ENCODE measurements around the gene YBX1.

The YBX1 gene

GRCh38 chr1:42730988-42731387 is 48.8 kb downstream of the YBX1 start:
- Histone ChIP-seq H3K4me3 (ENCODE audit: low read length) (no peak overlapping the region), H3K9ac (ENCODE audit: low read length) (no peak overlapping the region), H3K9me3 (ENCODE audit: control insufficient read depth, low read length) (no peaks in the 10 kb centered on the region), H3K27me3 (ENCODE audit: control insufficient read depth, insufficient read depth, low read length) (no peaks in the 10 kb centered on the region), H3K4me1 (ENCODE audit: control insufficient read depth, insufficient read depth, low read length) (peaks cover 7% of the 10 kb centered on the region), H3K36me3 (ENCODE audit: control insufficient read depth, insufficient read depth, low read length) (no peaks in the 10 kb centered on the region)

GRCh38 chr1:42731585-42731984 is 49.4 kb downstream of the YBX1 start:
- no peaks in the 10 kb centered on the region for H3K27me3 ChIP-seq (ENCODE audit: control insufficient read depth, insufficient read depth, low read length)
- no peaks in the 10 kb centered on the region for H3K9me3 ChIP-seq (ENCODE audit: control insufficient read depth, low read length)
- peaks cover 13% of the 10 kb centered on the region for H3K4me1 ChIP-seq (ENCODE audit: control insufficient read depth, insufficient read depth, low read length)
- H3K36me3 ChIP-seq (ENCODE audit: control insufficient read depth, insufficient read depth, low read length), result no peaks in the 10 kb centered on the region
- no peak overlapping the region for H3K4me3 ChIP-seq (ENCODE audit: low read length)
- H3K9ac ChIP-seq (ENCODE audit: low read length), result no peak overlapping the region

- H3K4me1 ChIP-seq (ENCODE audit: control insufficient read depth, insufficient read depth, low read length), result peaks cover 18% of the 10 kb centered on the region
- H3K4me3 ChIP-seq (ENCODE audit: low read length), result no peak overlapping the region
- H3K9me3 ChIP-seq (ENCODE audit: control insufficient read depth, low read length), result no peaks in the 10 kb centered on the region
- H3K9ac ChIP-seq (ENCODE audit: low read length), result no peak overlapping the region
- no peaks in the 10 kb centered on the region for H3K36me3 ChIP-seq (ENCODE audit: control insufficient read depth, insufficient read depth, low read length)
- H3K27me3 ChIP-seq (ENCODE audit: control insufficient read depth, insufficient read depth, low read length), result no peaks in the 10 kb centered on the region
Measured at GRCh38 chr1:42732126-42732680, 50.0 kb downstream of the YBX1 start.

GRCh38 chr1:42733415-42734200 is 51.4 kb downstream of the YBX1 start:
- H3K4me1 ChIP-seq (ENCODE audit: control insufficient read depth, insufficient read depth, low read length), result peaks cover 18% of the 10 kb centered on the region
- H3K4me3 ChIP-seq (ENCODE audit: low read length), result no peak overlapping the region
- H3K27me3 ChIP-seq (ENCODE audit: control insufficient read depth, insufficient read depth, low read length), result no peaks in the 10 kb centered on the region
- no peaks in the 10 kb centered on the region for H3K9me3 ChIP-seq (ENCODE audit: control insufficient read depth, low read length)
- H3K9ac ChIP-seq (ENCODE audit: low read length), result no peak overlapping the region
- H3K36me3 ChIP-seq (ENCODE audit: control insufficient read depth, insufficient read depth, low read length), result no peaks in the 10 kb centered on the region

GRCh38 chr1:42734201-42735035 is 52.2 kb downstream of the YBX1 start:
- Histone ChIP-seq H3K9ac (ENCODE audit: low read length) (no peak overlapping the region), H3K36me3 (ENCODE audit: control insufficient read depth, insufficient read depth, low read length) (no peaks in the 10 kb centered on the region), H3K4me3 (ENCODE audit: low read length) (no peak overlapping the region), H3K4me1 (ENCODE audit: control insufficient read depth, insufficient read depth, low read length) (peaks cover 18% of the 10 kb centered on the region), H3K27me3 (ENCODE audit: control insufficient read depth, insufficient read depth, low read length) (no peaks in the 10 kb centered on the region), H3K9me3 (ENCODE audit: control insufficient read depth, low read length) (no peaks in the 10 kb centered on the region)

- no peak overlapping the region for H3K4me3 ChIP-seq (ENCODE audit: low read length)
- no peaks in the 10 kb centered on the region for H3K9me3 ChIP-seq (ENCODE audit: control insufficient read depth, low read length)
- no peak overlapping the region for H3K9ac ChIP-seq (ENCODE audit: low read length)
- H3K4me1 ChIP-seq (ENCODE audit: control insufficient read depth, insufficient read depth, low read length), result peaks cover 18% of the 10 kb centered on the region
- H3K27me3 ChIP-seq (ENCODE audit: control insufficient read depth, insufficient read depth, low read length), result no peaks in the 10 kb centered on the region
- H3K36me3 ChIP-seq (ENCODE audit: control insufficient read depth, insufficient read depth, low read length), result no peaks in the 10 kb centered on the region
Measured at GRCh38 chr1:42735056-42735455, 52.8 kb downstream of the YBX1 start.

GRCh38 chr1:42735477-42736105 is 53.4 kb downstream of the YBX1 start:
- Histone ChIP-seq H3K27me3 (ENCODE audit: control insufficient read depth, insufficient read depth, low read length) (no peaks in the 10 kb centered on the region), H3K9me3 (ENCODE audit: control insufficient read depth, low read length) (no peaks in the 10 kb centered on the region), H3K4me1 (ENCODE audit: control insufficient read depth, insufficient read depth, low read length) (peaks cover 22% of the 10 kb centered on the region), H3K9ac (ENCODE audit: low read length) (no peak overlapping the region), H3K36me3 (ENCODE audit: control insufficient read depth, insufficient read depth, low read length) (no peaks in the 10 kb centered on the region), H3K4me3 (ENCODE audit: low read length) (no peak overlapping the region)

GRCh38 chr1:42736152-42736551 is 53.9 kb downstream of the YBX1 start:
- no peaks in the 10 kb centered on the region for H3K27me3 ChIP-seq (ENCODE audit: control insufficient read depth, insufficient read depth, low read length)
- H3K36me3 ChIP-seq (ENCODE audit: control insufficient read depth, insufficient read depth, low read length), result no peaks in the 10 kb centered on the region
- H3K4me3 ChIP-seq (ENCODE audit: low read length), result no peak overlapping the region
- peaks cover 22% of the 10 kb centered on the region for H3K4me1 ChIP-seq (ENCODE audit: control insufficient read depth, insufficient read depth, low read length)
- no peaks in the 10 kb centered on the region for H3K9me3 ChIP-seq (ENCODE audit: control insufficient read depth, low read length)
- H3K9ac ChIP-seq (ENCODE audit: low read length), result no peak overlapping the region

- no peaks in the 10 kb centered on the region for H3K27me3 ChIP-seq (ENCODE audit: control insufficient read depth, insufficient read depth, low read length)
- no peaks in the 10 kb centered on the region for H3K9me3 ChIP-seq (ENCODE audit: control insufficient read depth, low read length)
- H3K36me3 ChIP-seq (ENCODE audit: control insufficient read depth, insufficient read depth, low read length), result no peaks in the 10 kb centered on the region
- peaks cover 22% of the 10 kb centered on the region for H3K4me1 ChIP-seq (ENCODE audit: control insufficient read depth, insufficient read depth, low read length)
- no peak overlapping the region for H3K4me3 ChIP-seq (ENCODE audit: low read length)
- H3K9ac ChIP-seq (ENCODE audit: low read length), result no peak overlapping the region
Measured at GRCh38 chr1:42736571-42737200, 54.5 kb downstream of the YBX1 start.

- H3K9me3 ChIP-seq (ENCODE audit: control insufficient read depth, low read length), result no peaks in the 10 kb centered on the region
- H3K36me3 ChIP-seq (ENCODE audit: control insufficient read depth, insufficient read depth, low read length), result no peaks in the 10 kb centered on the region
- no peaks in the 10 kb centered on the region for H3K27me3 ChIP-seq (ENCODE audit: control insufficient read depth, insufficient read depth, low read length)
- no peak overlapping the region for H3K9ac ChIP-seq (ENCODE audit: low read length)
- H3K4me1 ChIP-seq (ENCODE audit: control insufficient read depth, insufficient read depth, low read length), result peaks cover 22% of the 10 kb centered on the region
- no peak overlapping the region for H3K4me3 ChIP-seq (ENCODE audit: low read length)
Measured at GRCh38 chr1:42737257-42737656, 55.0 kb downstream of the YBX1 start.

- H3K4me1 ChIP-seq (ENCODE audit: control insufficient read depth, insufficient read depth, low read length), result peaks cover 22% of the 10 kb centered on the region
- no peaks in the 10 kb centered on the region for H3K9me3 ChIP-seq (ENCODE audit: control insufficient read depth, low read length)
- H3K36me3 ChIP-seq (ENCODE audit: control insufficient read depth, insufficient read depth, low read length), result no peaks in the 10 kb centered on the region
- no peak overlapping the region for H3K4me3 ChIP-seq (ENCODE audit: low read length)
- H3K9ac ChIP-seq (ENCODE audit: low read length), result no peak overlapping the region
- H3K27me3 ChIP-seq (ENCODE audit: control insufficient read depth, insufficient read depth, low read length), result no peaks in the 10 kb centered on the region
Measured at GRCh38 chr1:42737986-42738677, 55.9 kb downstream of the YBX1 start.
